ENCODE measurements around the gene TRIM49B.
"Not testable (repeated sequence)": the region's sequence is repeated elsewhere in the genome, so short reads cannot be mapped to it uniquely, and the experiment has no call there.

TRIM49B gene

DNA sequence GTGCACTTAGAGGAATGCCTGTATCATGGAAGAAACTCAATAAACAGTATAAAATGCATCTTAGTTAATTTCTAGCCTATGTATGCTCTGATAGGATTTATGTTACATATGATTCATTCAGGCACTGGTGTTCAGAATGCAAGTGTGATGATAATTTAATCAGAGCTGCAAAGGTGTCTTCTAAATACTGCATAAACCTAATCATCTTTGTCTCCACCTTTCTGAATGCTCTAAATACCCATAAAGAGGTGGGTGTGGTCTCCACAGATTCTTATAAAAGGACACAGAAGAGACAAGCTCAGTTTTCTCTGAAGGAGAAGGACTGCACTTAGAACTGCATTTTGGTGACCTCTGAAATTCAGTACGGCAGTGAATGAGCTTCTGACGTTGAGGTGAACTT, at the start of gene TRIM49B:
Gene TRIM49B, plus strand, starts transcription at position 301 of the 400 bp plus-strand sequence. CDS start 2,777 bp downstream, outside the sequence.
- not testable (repeated sequence) for DNase-seq (ENCODE audit: low spot score)

DNA sequence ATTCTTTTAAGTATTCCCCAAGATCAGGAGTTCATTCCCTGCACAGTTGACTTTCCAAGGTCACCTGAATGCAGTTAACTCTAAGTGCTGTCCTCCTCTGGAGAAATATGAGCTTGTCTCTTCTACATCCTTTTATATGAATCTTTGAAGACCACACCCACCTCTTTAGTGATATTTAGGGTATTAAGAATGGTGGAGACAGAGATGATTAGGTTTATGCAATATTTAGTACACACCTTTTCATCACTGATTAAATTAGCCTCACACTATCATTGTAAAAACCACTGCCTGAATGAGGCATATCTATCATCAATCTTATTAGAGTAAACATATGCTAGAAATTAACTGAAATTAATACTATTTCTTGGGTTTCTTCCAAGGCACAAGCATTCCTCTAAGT, 44.8 kb upstream of the TRIM49B start, which contains the start of gene TRIM51G:
Gene TRIM51G, minus strand, starts transcription at position 101 of the 400 bp plus-strand sequence. CDS start 2,190 bp downstream, outside the sequence.
- DNase-seq (ENCODE audit: low spot score), result not testable (repeated sequence)

- not testable (repeated sequence) for DNase-seq (ENCODE audit: low spot score)
Observed at GRCh38 chr11:49048229-49048628, 19.6 kb downstream of the TRIM49B start.

DNA sequence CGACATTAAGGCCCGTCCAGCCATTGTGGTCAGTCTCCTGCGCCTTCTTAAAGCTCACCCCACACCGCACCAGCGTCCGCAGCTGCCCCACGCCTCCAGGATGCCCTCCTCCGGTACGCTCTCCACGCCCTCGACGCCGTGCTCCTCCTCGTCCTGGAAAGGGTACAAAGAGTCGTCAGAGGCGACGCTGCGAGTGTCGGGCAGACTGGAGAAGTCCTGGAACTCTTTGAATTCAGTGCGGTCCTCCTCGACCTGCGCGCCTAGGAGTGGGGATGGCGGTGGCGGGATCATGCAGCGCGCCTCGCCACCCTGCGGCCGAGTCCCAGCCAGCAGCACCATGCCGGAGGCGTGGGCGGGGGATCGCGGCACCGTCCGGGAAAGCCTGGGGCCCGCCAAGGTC, 21.2 kb downstream of the TRIM49B start:
- DNase-seq (ENCODE audit: low spot score), result not testable (repeated sequence)

- not testable (repeated sequence) for DNase-seq (ENCODE audit: low spot score)
Observed at GRCh38 chr11:49059012-49059411, 30.4 kb downstream of the TRIM49B start, which contains the start of gene TRIM64C. Gene TRIM64C (minus strand): TSS chr11:49059112. CDS start chr11:49059112, 0 bp downstream.

GRCh38 chr11:49069897-49070296, 41.3 kb downstream of the TRIM49B start:
- not testable (repeated sequence) for DNase-seq (ENCODE audit: low spot score)

Data from hepatic stellate cell (primary cell).